ENCODE data around the gene MTMR12.

GRCh38 chr5:32339878-32340277 lies 27.1 kb upstream of the MTMR12 start:
- no peak for TF ChIP-seq CTCF (IDR thresholded peaks at IDR 0.05 in 8 of 11, conservative IDR thresholded peaks at IDR 0.05 in 3 of 11)
- TF ChIP-seq POLR2AphosphoS5 (IDR thresholded peaks at IDR 0.05): no peak
- no peak for TF ChIP-seq POLR2A (IDR thresholded peaks at IDR 0.05)
